NT2/D1 (cell line): ENCODE measurements around the gene BBS9.

ENCODE experiments used
- DNase-seq: peaks from one replicate; pipeline ENCODE4 v3.0.0-alpha.2; 2011; ENCODE audit warnings: low read depth, low spot score
- H3K27me3 ChIP-seq: 2 replicates; pipeline ENCODE4 v1.6.0; 2011; ENCODE audit warnings: mild to moderate bottlenecking; ENCODE audit not compliant: insufficient read length, insufficient read depth
- H3K36me3 ChIP-seq: 2 replicates; pipeline ENCODE4 v1.6.1; 2011; ENCODE audit warnings: mild to moderate bottlenecking, low read length, mixed read lengths; ENCODE audit not compliant: insufficient read depth, insufficient read length
- H3K4me1 ChIP-seq: 2 replicates; pipeline ENCODE4 v1.5.1; 2011; ENCODE audit not compliant: insufficient read depth, insufficient read length
- H3K4me3 ChIP-seq: 2 replicates; pipeline ENCODE4 v1.5.1; 2011; ENCODE audit warnings: low read depth; ENCODE audit not compliant: insufficient read length
- H3K9ac ChIP-seq: 2 replicates; pipeline ENCODE4 v1.6.0; 2011; ENCODE audit warnings: low read depth; ENCODE audit not compliant: insufficient read length
- H3K9me3 ChIP-seq: 2 replicates; pipeline ENCODE4 v1.5.1; 2011; ENCODE audit warnings: mild to moderate bottlenecking, low read length; ENCODE audit not compliant: insufficient read depth
- SUZ12 ChIP-seq: IDR thresholded peaks from 2 replicates; pipeline ENCODE4 v1.6.1; 2011; ENCODE audit not compliant: insufficient read length, insufficient read depth; ENCODE audit errors: extremely low read depth
- YY1 ChIP-seq: IDR thresholded peaks from 2 replicates; pipeline ENCODE4 v1.6.1; 2011; ENCODE audit not compliant: insufficient read length, insufficient read depth
- ZNF274 ChIP-seq: IDR thresholded peaks from 2 replicates; pipeline ENCODE4 v1.6.1; 2011; ENCODE audit warnings: mild to moderate bottlenecking, low read depth, low read length

The BBS9 gene

DNA sequence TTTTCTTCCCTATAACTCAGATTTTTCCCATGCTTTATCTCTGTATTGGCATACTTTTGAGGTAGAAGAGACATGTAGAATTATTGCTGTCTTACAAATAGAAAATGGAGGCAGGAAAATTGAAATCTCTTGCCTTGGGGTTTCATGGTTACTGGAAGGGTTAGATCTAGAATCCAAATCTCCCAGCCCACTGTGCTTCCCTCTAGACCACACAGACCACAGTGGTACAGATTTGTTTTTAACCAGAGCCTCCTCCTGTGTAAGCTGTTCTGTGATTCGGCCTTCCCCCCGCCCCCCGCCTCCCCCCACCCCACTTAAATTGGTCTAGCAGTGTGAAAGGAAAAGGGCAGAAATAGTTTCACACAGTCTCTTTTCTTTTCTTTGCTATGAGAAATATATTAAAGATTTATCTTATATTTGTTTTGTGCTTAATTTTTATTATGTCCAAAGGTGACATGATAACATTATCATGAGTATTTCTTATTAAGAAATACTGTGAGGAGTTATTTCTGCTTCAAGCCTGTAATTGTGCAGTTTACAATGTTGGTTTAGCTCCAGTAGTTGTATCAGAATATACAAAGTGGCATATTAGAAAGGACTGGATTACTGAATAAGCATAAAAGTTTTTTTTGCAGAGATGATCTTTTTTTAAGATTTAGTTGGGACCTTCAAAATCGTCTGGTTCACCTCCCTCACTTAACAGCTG lies 407.2 kb downstream of the BBS9 start:
- TF ChIP-seq SUZ12 (no peak), YY1 (no peak)
- Histone ChIP-seq H3K4me3 (no peak overlapping the region), H3K4me1 (peaks cover 3% of the 10 kb centered on the region), H3K9me3 (peaks cover 16% of the 10 kb centered on the region; the same call in 1 of the 2 replicates), H3K36me3 (no peaks in the 10 kb centered on the region), H3K27me3 (no peaks in the 10 kb centered on the region), H3K9ac (no peak overlapping the region)
- no peak for DNase-seq

DNA sequence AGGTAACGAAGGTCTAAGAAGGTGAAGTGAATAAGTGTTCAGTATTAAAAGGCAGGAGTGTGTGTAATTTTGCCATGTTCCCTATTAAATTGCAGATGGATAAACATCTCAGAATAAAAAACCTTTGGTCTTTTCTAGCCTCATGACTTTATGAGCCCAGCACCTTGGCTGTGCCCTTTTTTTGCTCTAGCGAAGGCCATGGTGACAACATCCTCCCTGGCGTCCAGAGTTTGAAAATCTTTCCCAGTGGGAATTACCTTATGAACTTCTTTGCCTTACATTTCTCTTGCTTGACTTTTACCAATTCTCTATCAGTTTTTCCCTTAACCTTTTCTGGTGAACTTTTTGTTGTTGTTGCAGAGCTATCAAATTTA lies 407.7 kb downstream of the BBS9 start:
- Histone ChIP-seq H3K27me3 (no peaks in the 10 kb centered on the region), H3K36me3 (no peaks in the 10 kb centered on the region), H3K9ac (no peak overlapping the region), H3K4me1 (peaks cover 3% of the 10 kb centered on the region), H3K9me3 (peaks cover 16% of the 10 kb centered on the region; the same call in 1 of the 2 replicates), H3K4me3 (no peak overlapping the region)
- TF ChIP-seq YY1 (no peak), SUZ12 (no peak), ZNF274 (no peak)
- no peak for DNase-seq

DNA sequence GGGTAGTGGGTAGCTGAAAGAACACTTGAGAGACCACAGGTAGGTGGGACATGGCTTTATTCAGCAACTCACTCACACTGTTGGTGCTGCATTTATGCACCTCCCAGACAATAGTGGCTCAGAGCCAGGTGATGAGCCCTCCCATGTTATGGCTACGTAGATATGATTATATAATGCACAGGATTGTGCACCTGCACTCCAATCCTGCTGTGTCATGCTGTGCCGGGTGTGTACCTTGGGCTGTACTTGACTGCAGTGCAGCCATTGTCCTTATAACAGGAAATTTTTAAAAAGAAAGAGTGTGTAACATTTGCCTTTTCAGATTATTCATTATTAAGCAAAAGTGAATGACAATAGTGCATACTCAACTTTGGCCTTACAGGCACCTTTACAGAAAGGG lies 409.8 kb downstream of the BBS9 start:
- DNase-seq = no peak
- no peak overlapping the region for H3K9ac ChIP-seq
- peaks cover 16% of the 10 kb centered on the region; the same call in 1 of the 2 replicates for H3K9me3 ChIP-seq
- no peaks in the 10 kb centered on the region for H3K27me3 ChIP-seq
- no peaks in the 10 kb centered on the region for H3K4me1 ChIP-seq
- TF ChIP-seq ZNF274 = no peak
- TF ChIP-seq YY1 = no peak
- no peak for TF ChIP-seq SUZ12
- H3K4me3 ChIP-seq = no peak overlapping the region
- H3K36me3 ChIP-seq = no peaks in the 10 kb centered on the region

DNA sequence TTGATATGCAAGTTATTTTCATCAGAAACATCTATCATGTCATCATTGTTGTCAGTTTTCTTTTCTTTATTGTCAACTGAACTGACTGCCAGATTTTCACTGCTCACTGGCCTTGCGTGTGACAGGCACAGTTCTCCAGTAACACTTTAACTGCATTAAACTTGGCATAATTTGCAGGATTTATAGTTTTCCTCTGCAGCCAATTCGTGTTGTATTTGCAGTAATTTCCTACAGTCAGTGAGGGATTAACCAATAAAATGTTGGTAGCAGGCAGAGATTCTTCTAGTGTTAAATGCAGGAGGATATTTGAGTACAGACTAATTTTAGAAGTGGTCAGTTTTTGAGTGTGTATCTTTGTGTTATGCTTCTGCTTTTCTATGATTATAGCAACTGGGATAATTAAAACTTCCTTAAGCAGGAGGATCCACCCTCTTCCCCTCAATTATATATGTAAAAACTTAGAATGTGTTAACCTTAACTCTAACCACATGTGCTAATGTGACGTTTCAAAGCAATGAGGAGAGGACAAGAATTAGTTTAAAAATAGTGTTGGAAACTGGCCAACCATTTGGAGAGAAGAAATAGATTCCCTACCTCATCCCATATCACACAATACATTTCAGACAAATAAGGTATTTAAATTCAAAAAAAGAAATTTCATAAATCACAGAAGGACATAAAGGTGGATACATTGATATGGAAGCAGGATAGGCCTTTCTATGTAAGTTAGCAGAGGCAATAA lies 410.5 kb downstream of the BBS9 start:
- Histone ChIP-seq H3K4me1 (no peaks in the 10 kb centered on the region), H3K9me3 (peaks cover 16% of the 10 kb centered on the region; the same call in 1 of the 2 replicates), H3K36me3 (no peaks in the 10 kb centered on the region), H3K9ac (no peak overlapping the region), H3K27me3 (no peaks in the 10 kb centered on the region), H3K4me3 (no peak overlapping the region)
- TF ChIP-seq ZNF274 (no peak), YY1 (no peak), SUZ12 (no peak)
- DNase-seq = no peak

DNA sequence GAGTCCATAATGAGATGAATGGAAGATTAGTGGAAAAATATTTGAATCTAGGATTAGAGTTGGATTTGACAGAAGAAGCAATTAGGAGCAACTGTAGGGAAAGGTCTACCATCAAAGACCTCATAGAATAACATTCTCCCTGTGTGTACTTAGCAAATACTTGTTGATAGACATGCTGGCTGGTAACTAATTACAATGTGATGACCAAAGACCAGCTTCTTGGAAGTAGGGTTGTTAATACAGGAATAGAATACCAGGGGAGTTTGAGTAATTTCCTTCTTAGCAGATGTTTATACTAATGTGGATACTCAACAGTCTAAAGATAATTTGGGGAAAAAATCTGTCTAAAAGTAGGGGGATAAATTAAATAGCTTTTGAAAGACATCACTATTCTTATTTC lies 418.5 kb downstream of the BBS9 start:
- Histone ChIP-seq H3K9ac (no peak overlapping the region), H3K27me3 (no peaks in the 10 kb centered on the region), H3K36me3 (no peaks in the 10 kb centered on the region), H3K9me3 (no peaks in the 10 kb centered on the region), H3K4me1 (no peaks in the 10 kb centered on the region), H3K4me3 (no peak overlapping the region)
- DNase-seq = no peak
- TF ChIP-seq SUZ12 = no peak
- no peak for TF ChIP-seq ZNF274
- TF ChIP-seq YY1 = no peak

DNA sequence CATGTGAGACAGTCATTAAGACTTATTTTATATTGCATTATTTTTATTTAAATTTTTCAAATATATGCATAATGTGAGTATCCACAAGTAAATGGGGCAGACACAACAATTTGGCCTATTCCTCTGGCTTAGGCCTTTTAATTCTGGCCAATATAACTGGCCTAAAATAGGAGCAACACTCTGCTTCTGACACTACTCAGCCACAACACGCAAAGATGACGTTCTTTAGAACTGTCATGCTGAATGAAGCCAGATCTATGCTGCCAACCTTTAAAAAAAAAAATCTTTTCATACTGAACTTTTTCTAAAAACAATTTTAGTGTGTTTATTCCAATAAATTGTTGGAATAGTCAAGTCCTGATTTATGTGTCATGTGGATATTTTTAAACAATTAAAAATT lies 421.0 kb downstream of the BBS9 start:
- no peaks in the 10 kb centered on the region for H3K36me3 ChIP-seq
- no peak overlapping the region for H3K4me3 ChIP-seq
- TF ChIP-seq SUZ12 (no peak), YY1 (no peak)
- no peaks in the 10 kb centered on the region for H3K27me3 ChIP-seq
- no peak for DNase-seq
- H3K9ac ChIP-seq = no peak overlapping the region
- H3K9me3 ChIP-seq = no peaks in the 10 kb centered on the region
- no peaks in the 10 kb centered on the region for H3K4me1 ChIP-seq

DNA sequence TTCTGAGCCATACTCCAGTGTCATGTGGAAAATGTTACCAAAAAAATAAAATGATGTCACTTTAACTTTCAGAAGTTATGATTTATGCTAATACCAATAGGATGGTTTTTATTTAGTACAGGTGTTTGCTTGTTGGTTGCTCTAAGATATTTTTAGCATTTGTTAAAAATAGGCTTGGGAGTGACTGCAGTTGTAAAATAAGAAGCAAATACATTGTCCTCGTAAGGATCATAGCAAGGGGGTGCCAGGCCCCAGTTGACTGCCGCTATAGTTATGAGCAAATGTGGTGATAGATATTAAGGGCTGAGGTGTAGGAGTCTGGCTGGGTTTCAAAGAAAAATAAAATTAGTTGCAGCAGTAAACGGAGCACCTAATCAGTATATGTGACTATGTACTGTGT lies 421.6 kb downstream of the BBS9 start:
- H3K27me3 ChIP-seq = no peaks in the 10 kb centered on the region
- H3K9me3 ChIP-seq = no peaks in the 10 kb centered on the region
- no peak for DNase-seq
- H3K36me3 ChIP-seq = no peaks in the 10 kb centered on the region
- no peak for TF ChIP-seq SUZ12
- TF ChIP-seq ZNF274 = no peak
- TF ChIP-seq YY1 = no peak
- H3K9ac ChIP-seq = no peak overlapping the region
- H3K4me3 ChIP-seq = no peak overlapping the region
- H3K4me1 ChIP-seq = no peaks in the 10 kb centered on the region
